GM21619 (cell line): ENCODE data around the gene DISC1.
"Not testable (repeated sequence)": the region's sequence is repeated elsewhere in the genome, so short reads cannot be mapped to it uniquely, and the experiment has no call there.

Experiments used
- ATAC-seq: cut with Tn5 transposase; IDR thresholded peaks from one replicate; pipeline ENCODE4 v1.9.1; 2021; ENCODE audit not compliant: unreplicated experiment

Gene DISC1

GRCh38 chr1:231666937-231667608 is 40.5 kb downstream of the DISC1 start:
- ATAC-seq = no peak

GRCh38 chr1:231667896-231668506 is 41.4 kb downstream of the DISC1 start:
- ATAC-seq = no peak

- ATAC-seq = no peak
Observed at GRCh38 chr1:231668826-231669225, 42.2 kb downstream of the DISC1 start.

- ATAC-seq = not testable (repeated sequence)
Observed at GRCh38 chr1:231669864-231670621, 43.5 kb downstream of the DISC1 start.

- no peak for ATAC-seq
Observed at GRCh38 chr1:231670755-231671154, 44.2 kb downstream of the DISC1 start.

GRCh38 chr1:231674575-231674974 is 48.0 kb downstream of the DISC1 start:
- ATAC-seq = no peak

GRCh38 chr1:231676487-231676886 is 49.9 kb downstream of the DISC1 start:
- ATAC-seq = no peak

GRCh38 chr1:231677442-231677841 is 50.9 kb downstream of the DISC1 start:
- ATAC-seq = no peak

- ATAC-seq = no peak
Observed at GRCh38 chr1:231678011-231678432, 51.4 kb downstream of the DISC1 start.

GRCh38 chr1:231679109-231679508 is 52.5 kb downstream of the DISC1 start:
- no peak for ATAC-seq

GRCh38 chr1:231681006-231681405 is 54.4 kb downstream of the DISC1 start:
- no peak for ATAC-seq

GRCh38 chr1:231682779-231683178 is 56.2 kb downstream of the DISC1 start:
- ATAC-seq = no peak

- no peak for ATAC-seq
Observed at GRCh38 chr1:231683439-231684165, 57.0 kb downstream of the DISC1 start.

- no peak for ATAC-seq
Observed at GRCh38 chr1:231684356-231685244, 58.0 kb downstream of the DISC1 start.

GRCh38 chr1:231686384-231686783 is 59.8 kb downstream of the DISC1 start:
- ATAC-seq = no peak

- ATAC-seq = no peak
Observed at GRCh38 chr1:231688989-231689388, 62.4 kb downstream of the DISC1 start.

- no peak for ATAC-seq
Observed at GRCh38 chr1:231690059-231690458, 63.5 kb downstream of the DISC1 start.

- ATAC-seq = no peak
Observed at GRCh38 chr1:231691618-231692259, 65.1 kb downstream of the DISC1 start.

- no peak for ATAC-seq
Observed at GRCh38 chr1:231693361-231694074, 66.9 kb downstream of the DISC1 start.
